Mesothelial cell of epicardium (in vitro differentiated cells): ENCODE data around the gene OCRL. TPM values are rescaled to one million over a fixed set of nuclear protein-coding genes. Genes with fewer than 3 reads are reported as not detected.

Experiments
- DNase-seq, 2 experiments: peaks; one replicate each; pipeline ENCODE4 v3.0.0; 2021; ENCODE audit warnings: low spot score in 2 of 2; ENCODE audit not compliant: unreplicated experiment in 2 of 2
- H3K27ac Mint-ChIP-seq: 2 replicates; pipeline ENCODE4 v1.8.0; 2021; ENCODE audit warnings: mixed read lengths
- H3K27me3 Mint-ChIP-seq: 2 replicates; pipeline ENCODE4 v1.8.0; 2021; ENCODE audit warnings: low read depth, mixed read lengths
- H3K36me3 Mint-ChIP-seq: 2 replicates; pipeline ENCODE4 v1.8.0; 2021; ENCODE audit warnings: mixed read lengths
- H3K4me1 Mint-ChIP-seq: 2 replicates; pipeline ENCODE4 v1.8.0; 2021; ENCODE audit warnings: mixed read lengths
- H3K4me3 Mint-ChIP-seq: 2 replicates; pipeline ENCODE4 v1.8.0; 2021; ENCODE audit warnings: mild to moderate bottlenecking, moderate library complexity, mixed read lengths
- H3K9me3 Mint-ChIP-seq: 2 replicates; pipeline ENCODE4 v1.8.0; 2021; ENCODE audit warnings: mixed read lengths
- CTCF ChIP-seq: fragments of 200-600 bp; sonication (generic); IDR thresholded peaks from one replicate; pipeline ENCODE4 v1.5.0; 2021; ENCODE audit warnings: antibody characterized with exemption; ENCODE audit not compliant: unreplicated experiment
- total RNA-seq: library from RNA; stranded (reverse); gene quantifications from 3 replicates; pipeline ENCODE4 v1.2.1, GENCODE V29; 2021

The OCRL gene
- total RNA-seq, 1 donor from 2014 or later: 49.0 TPM

- TF ChIP-seq CTCF: peak; percentile 90
- peaks cover 2% of the 10 kb centered on the region for H3K9me3 Mint-ChIP-seq
- no peak overlapping the region for H3K27ac Mint-ChIP-seq
- no peak overlapping the region for H3K4me3 Mint-ChIP-seq
- no peaks in the 10 kb centered on the region for H3K27me3 Mint-ChIP-seq
- H3K36me3 Mint-ChIP-seq: no peaks in the 10 kb centered on the region
- peak; percentile 37 to 82 for DNase-seq
- no peaks in the 10 kb centered on the region for H3K4me1 Mint-ChIP-seq
Observed at GRCh38 chrX:129637217-129638109, 97.4 kb downstream of the OCRL start.

- TF ChIP-seq CTCF: no peak
- no peak overlapping the region for H3K27ac Mint-ChIP-seq
- no peaks in the 10 kb centered on the region for H3K27me3 Mint-ChIP-seq
- H3K9me3 Mint-ChIP-seq: peaks cover 2% of the 10 kb centered on the region
- H3K36me3 Mint-ChIP-seq: no peaks in the 10 kb centered on the region
- H3K4me3 Mint-ChIP-seq: no peak overlapping the region
- H3K4me1 Mint-ChIP-seq: no peaks in the 10 kb centered on the region
- no peak for DNase-seq
Observed at GRCh38 chrX:129638917-129639316, 98.9 kb downstream of the OCRL start.

GRCh38 chrX:129640737-129641136 lies 100.7 kb downstream of the OCRL start:
- H3K27me3 Mint-ChIP-seq: no peaks in the 10 kb centered on the region
- H3K27ac Mint-ChIP-seq: no peak overlapping the region
- no peaks in the 10 kb centered on the region for H3K36me3 Mint-ChIP-seq
- DNase-seq: no peak
- peaks cover 6% of the 10 kb centered on the region for H3K9me3 Mint-ChIP-seq
- no peak overlapping the region for H3K4me3 Mint-ChIP-seq
- no peak for TF ChIP-seq CTCF
- H3K4me1 Mint-ChIP-seq: no peaks in the 10 kb centered on the region

- no peak for TF ChIP-seq CTCF
- no peaks in the 10 kb centered on the region for H3K36me3 Mint-ChIP-seq
- no peak overlapping the region for H3K27ac Mint-ChIP-seq
- DNase-seq: no peak
- H3K9me3 Mint-ChIP-seq: peaks cover 6% of the 10 kb centered on the region
- no peaks in the 10 kb centered on the region for H3K27me3 Mint-ChIP-seq
- H3K4me3 Mint-ChIP-seq: no peak overlapping the region
- H3K4me1 Mint-ChIP-seq: no peaks in the 10 kb centered on the region
Observed at GRCh38 chrX:129641469-129641868, 101.4 kb downstream of the OCRL start.

DNA sequence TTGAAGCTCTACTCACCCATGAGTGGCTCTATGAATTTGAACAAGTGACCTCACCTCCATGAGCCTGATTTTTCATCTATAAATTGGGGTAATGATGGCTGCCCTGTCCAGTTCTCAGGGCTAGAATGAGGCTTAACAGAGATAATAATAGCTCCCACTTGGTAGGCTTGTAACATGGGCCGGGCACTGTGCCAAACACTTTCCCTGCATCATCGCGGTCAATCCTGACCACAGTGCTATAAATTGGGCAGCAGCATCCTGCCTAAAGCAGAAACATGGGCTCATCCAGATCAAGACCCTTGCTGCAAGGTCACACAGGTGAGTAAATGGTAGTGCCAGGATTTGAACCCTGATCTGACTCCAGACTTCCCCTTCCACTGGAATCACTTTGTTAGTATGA lies 101.9 kb downstream of the OCRL start:
- no peaks in the 10 kb centered on the region for H3K27me3 Mint-ChIP-seq
- H3K9me3 Mint-ChIP-seq: peaks cover 6% of the 10 kb centered on the region
- H3K27ac Mint-ChIP-seq: no peak overlapping the region
- no peaks in the 10 kb centered on the region for H3K36me3 Mint-ChIP-seq
- H3K4me3 Mint-ChIP-seq: no peak overlapping the region
- no peaks in the 10 kb centered on the region for H3K4me1 Mint-ChIP-seq
- DNase-seq: no peak
- no peak for TF ChIP-seq CTCF

Other genes starting within 250 kb of the OCRL start
- gene SMARCA1, start 16.8 kb upstream of the OCRL start, total RNA-seq: 116 TPM in 3 replicates
- 0.29 to 0.54 TPM (median 0.33 TPM) in 3 replicates for gene APLN, start 114.7 kb downstream of the OCRL start, total RNA-seq
- gene XPNPEP2, start 198.7 kb downstream of the OCRL start, total RNA-seq: 3.5 to 4.2 TPM (median 4.0 TPM) in 3 replicates
- not detected in 3 replicates for gene SASH3, start 239.7 kb downstream of the OCRL start, total RNA-seq